Measurements from ENCODE around the gene TRABD2A.

TRABD2A gene

DNA sequence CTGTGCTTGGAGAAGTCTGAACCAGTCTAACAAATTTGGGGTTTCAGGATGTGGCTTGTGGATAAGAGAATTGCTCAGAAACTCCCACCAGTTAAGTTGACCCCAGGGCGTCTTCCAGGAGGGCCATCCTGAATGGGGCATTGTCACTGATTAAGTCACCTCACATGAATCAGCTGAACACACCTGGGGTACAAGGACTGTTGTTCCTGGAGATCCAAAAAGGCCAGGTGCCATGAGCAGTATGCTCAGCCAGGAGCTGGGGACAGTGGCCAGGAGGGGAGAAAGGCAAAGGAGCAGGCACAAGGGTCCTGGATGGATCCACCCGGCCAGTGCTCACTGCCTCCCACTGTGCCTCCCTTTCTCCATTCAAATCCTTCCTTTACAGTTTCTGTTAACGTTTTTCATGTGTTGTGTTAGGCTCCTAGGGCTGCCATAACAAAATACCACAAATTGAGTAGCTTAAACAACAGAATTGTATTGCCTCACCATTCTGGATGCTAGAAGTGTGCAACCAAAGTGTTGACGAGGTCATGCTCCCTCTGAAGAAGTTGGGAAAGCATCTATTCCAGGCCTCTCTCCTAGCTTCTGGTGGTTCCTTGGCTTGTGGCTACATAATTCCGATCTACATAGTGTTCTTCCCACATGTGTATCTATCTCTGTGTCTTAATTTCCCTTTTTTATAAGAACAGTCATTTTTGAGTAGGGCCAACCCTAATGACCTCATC lies 33.4 kb downstream of the TRABD2A start:
- no peak for DNase-seq
- TF ChIP-seq, protein P1, sequence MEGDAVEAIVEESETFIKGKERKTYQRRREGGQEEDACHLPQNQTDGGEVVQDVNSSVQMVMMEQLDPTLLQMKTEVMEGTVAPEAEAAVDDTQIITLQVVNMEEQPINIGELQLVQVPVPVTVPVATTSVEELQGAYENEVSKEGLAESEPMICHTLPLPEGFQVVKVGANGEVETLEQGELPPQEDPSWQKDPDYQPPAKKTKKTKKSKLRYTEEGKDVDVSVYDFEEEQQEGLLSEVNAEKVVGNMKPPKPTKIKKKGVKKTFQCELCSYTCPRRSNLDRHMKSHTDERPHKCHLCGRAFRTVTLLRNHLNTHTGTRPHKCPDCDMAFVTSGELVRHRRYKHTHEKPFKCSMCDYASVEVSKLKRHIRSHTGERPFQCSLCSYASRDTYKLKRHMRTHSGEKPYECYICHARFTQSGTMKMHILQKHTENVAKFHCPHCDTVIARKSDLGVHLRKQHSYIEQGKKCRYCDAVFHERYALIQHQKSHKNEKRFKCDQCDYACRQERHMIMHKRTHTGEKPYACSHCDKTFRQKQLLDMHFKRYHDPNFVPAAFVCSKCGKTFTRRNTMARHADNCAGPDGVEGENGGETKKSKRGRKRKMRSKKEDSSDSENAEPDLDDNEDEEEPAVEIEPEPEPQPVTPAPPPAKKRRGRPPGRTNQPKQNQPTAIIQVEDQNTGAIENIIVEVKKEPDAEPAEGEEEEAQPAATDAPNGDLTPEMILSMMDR (IDR thresholded peaks at IDR 0.05; ENCODE audit: low read depth, low read length): no peak
- Histone ChIP-seq H3K4me3 (ENCODE audit: low read depth, low read length) (no peak overlapping the region), H3K9me3 (ENCODE audit: severe bottlenecking) (no peaks in the 10 kb centered on the region), H3K27me3 (ENCODE audit: insufficient read depth, low read depth, severe bottlenecking) (no peaks in the 10 kb centered on the region), H3K27ac (peak overlapping the region; percentile 39; the same call in 1 of the 2 replicates), H3K36me3 (no peaks in the 10 kb centered on the region)

DNA sequence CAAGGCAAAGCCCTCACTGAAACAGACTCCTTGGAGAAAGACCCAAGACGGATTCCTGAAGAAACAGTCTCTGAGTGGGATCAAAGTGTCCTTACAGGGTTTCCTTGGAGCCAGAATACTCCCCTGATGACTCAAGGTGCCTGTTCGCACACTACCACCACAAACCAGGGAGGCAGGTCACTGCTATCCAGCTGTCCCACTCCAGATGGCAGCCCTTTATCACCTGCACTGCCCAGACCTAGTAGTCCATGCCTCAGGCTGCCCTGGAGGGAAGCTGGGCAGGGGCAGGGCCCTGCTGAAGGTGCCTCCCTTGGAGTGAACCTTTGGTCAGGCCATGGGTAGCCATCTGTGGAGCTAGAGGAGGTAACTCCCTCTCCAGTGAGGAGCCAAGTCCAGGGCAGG lies 34.1 kb downstream of the TRABD2A start:
- Histone ChIP-seq H3K4me3 (ENCODE audit: low read depth, low read length) (no peak overlapping the region; the same call in 1 of the 2 replicates), H3K27ac (peak overlapping the region; percentile 39), H3K27me3 (ENCODE audit: insufficient read depth, low read depth, severe bottlenecking) (no peaks in the 10 kb centered on the region), H3K9me3 (ENCODE audit: severe bottlenecking) (no peaks in the 10 kb centered on the region), H3K36me3 (no peaks in the 10 kb centered on the region)
- TF ChIP-seq, protein P1 (IDR thresholded peaks at IDR 0.05; ENCODE audit: low read depth, low read length): no peak
- DNase-seq: peak; percentile 49

DNA sequence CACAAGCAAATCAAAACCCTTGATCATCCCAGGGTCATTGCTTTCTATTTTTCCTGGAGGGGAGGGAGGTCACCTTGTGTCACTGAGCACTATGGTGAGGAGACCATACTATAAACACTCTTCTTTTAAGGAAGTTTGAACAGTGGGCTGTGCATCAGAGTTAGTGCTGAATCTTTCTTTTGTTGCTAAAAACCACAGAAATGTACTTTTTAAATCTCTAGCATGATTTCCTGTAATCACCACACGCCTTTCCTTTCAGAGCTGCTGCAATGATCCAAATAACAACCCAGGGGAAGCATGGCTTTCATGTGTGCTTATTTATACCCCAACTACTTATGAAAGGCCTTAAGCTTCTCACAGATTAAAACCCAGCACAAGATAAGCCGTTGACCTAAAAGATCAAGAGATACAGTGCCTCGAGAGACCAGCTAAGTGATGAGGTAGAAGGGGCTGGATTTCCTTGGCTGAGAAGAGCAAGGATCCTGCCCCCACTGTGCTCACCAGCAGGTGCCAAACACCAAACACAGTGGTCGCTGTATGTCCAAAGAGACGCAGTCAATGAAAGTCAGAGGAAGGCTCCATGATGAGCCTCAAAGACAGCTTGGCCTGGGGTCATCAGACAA lies 34.7 kb downstream of the TRABD2A start:
- no peaks in the 10 kb centered on the region for H3K36me3 ChIP-seq
- TF ChIP-seq, protein P1 (IDR thresholded peaks at IDR 0.05; ENCODE audit: low read depth, low read length): no peak
- peak overlapping the region; percentile 39 for H3K27ac ChIP-seq
- no peaks in the 10 kb centered on the region for H3K27me3 ChIP-seq (ENCODE audit: insufficient read depth, low read depth, severe bottlenecking)
- DNase-seq: peak; percentile 67
- no peaks in the 10 kb centered on the region for H3K9me3 ChIP-seq (ENCODE audit: severe bottlenecking)
- H3K4me3 ChIP-seq (ENCODE audit: low read depth, low read length): no peak overlapping the region; the same call in 1 of the 2 replicates

DNA sequence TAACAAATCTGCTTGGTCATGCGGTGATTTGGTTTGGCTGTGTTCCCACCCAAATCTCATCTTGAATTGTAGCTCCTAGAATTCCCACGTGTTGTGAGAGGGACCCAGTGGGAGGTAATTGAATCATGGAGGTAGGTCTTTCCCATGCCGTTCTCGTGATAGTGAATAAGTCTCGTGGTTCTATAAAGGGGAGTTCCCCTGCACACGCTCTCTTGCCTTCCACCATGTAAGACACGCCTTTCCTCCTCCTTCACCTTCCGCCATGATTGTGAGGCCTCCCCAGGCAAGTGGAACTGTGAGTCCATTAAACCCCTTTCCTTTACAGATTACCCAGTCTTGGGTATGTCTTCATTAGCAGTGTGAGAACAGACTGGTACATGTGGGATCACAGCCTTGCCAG lies 36.7 kb downstream of the TRABD2A start:
- TF ChIP-seq, protein P1 (IDR thresholded peaks at IDR 0.05; ENCODE audit: low read depth, low read length): no peak
- H3K9me3 ChIP-seq (ENCODE audit: severe bottlenecking): no peaks in the 10 kb centered on the region
- no peaks in the 10 kb centered on the region for H3K27me3 ChIP-seq (ENCODE audit: insufficient read depth, low read depth, severe bottlenecking)
- no peak overlapping the region for H3K27ac ChIP-seq
- H3K36me3 ChIP-seq: no peaks in the 10 kb centered on the region
- no peak for DNase-seq
- H3K4me3 ChIP-seq (ENCODE audit: low read depth, low read length): no peak overlapping the region

DNA sequence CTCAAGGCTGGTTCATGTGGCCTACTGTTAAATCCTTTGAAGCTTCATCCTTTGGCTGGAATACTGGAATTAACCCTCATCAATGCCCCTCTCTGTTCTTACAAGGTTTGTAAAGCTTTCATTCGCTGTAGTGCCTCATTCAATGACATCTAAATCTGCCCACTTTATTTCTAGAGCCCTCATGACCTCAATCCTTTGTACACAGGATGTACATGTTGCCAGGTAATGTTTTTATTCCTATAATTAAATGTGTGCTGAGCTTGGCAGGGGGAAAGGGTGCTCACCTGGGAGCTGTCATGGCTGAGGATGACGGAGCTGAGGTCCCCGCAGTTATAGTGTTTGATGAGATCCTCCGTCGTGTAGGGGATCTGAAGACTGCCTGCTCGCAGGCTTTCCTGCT lies 39.3 kb downstream of the TRABD2A start:
- DNase-seq: no peak
- Histone ChIP-seq H3K4me3 (ENCODE audit: low read depth, low read length) (no peak overlapping the region), H3K36me3 (no peaks in the 10 kb centered on the region), H3K27me3 (ENCODE audit: insufficient read depth, low read depth, severe bottlenecking) (no peaks in the 10 kb centered on the region), H3K9me3 (ENCODE audit: severe bottlenecking) (no peaks in the 10 kb centered on the region), H3K27ac (no peak overlapping the region)
- TF ChIP-seq, protein P1 (IDR thresholded peaks at IDR 0.05; ENCODE audit: low read depth, low read length): no peak

Data from WERI-Rb-1 (cell line).